Activated naive CD8-positive, alpha-beta T cell treated with anti-CD3 and anti-CD28 coated beads, Interleukin-2, amount 10 ng/mL, durations not matched to agents 7 days and 5 days (primary cell): ENCODE data around the gene GRIK3. TPM values are rescaled to one million over a fixed set of nuclear protein-coding genes. Genes with fewer than 3 reads are reported as not detected.

ENCODE experiments used
- ATAC-seq: fragments of 150-1000 bp; cut with Tn5 transposase; one replicate; pipeline ENCODE4 v1.10.0; 2021; ENCODE audit warnings: low read depth, moderate library complexity
- POLR2A ChIA-PET: fragments of 350-600 bp; sonication (Branson Sonifier 250); formaldehyde crosslinking; loops from one replicate; lab custom pipeline; 2021; ENCODE audit warnings: antibody characterized with exemption; lab: Charles Lee
- DNase-seq: peaks from one replicate; pipeline ENCODE4 v3.0.0; 2021
- H3K27ac Mint-ChIP-seq: one replicate; pipeline ENCODE4 v1.8.0; 2022; ENCODE audit warnings: mild to moderate bottlenecking, mixed read lengths
- H3K27me3 Mint-ChIP-seq: one replicate; pipeline ENCODE4 v1.8.0; 2022; ENCODE audit warnings: mild to moderate bottlenecking, moderate library complexity, mixed read lengths
- H3K36me3 Mint-ChIP-seq: one replicate; pipeline ENCODE4 v1.8.0; 2021; ENCODE audit warnings: mild to moderate bottlenecking, mixed read lengths
- H3K4me1 Mint-ChIP-seq: one replicate; pipeline ENCODE4 v1.8.0; 2021; ENCODE audit warnings: mixed read lengths
- H3K4me3 Mint-ChIP-seq: one replicate; pipeline ENCODE4 v1.8.0; 2022; ENCODE audit warnings: mild to moderate bottlenecking, moderate library complexity, mixed read lengths
- H3K9me3 Mint-ChIP-seq: one replicate; pipeline ENCODE4 v1.8.0; 2021; ENCODE audit warnings: mixed read lengths
- total RNA-seq, 2 experiments: library from RNA; stranded (reverse); gene quantifications; one replicate each; pipeline ENCODE4 v1.2.3, GENCODE V29; 2021

The GRIK3 gene
- total RNA-seq, 2 experiments from 2014 or later, result not detected

DNA sequence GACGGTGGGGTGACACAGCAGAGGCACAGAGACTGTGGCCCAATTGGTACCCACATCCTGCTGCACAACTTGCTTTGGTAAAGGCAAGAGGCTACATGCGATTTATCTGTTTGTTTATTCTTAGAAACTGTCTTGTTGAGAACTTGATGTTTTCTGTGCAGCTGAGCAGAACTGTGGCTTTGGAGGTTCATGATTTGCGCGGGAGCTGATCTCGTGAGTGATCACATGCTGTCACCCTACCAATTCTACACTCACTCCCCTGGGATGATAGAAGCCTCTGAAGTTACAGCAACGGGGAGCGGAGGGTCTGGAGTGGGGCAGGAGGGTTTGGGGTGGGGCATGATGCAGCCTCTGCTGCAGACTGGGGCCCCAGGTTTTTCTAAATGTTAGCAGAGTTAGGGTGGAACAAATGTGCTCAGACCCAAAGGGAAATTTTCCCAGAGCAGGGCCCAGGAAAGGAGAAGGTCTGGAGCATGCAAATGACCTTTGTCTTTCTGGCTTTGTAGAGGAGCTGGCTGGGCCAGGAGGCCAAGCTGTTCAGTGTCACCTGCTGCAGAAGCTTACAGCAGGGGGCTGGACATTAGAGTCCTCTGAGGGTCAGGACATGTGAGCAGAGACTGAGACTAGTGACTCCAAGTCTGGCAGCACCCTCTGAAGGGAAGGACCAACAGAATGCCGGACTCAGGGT, 83.6 kb downstream of the GRIK3 start:
- Mint-ChIP-seq H3K4me1 (no peaks in the 10 kb centered on the region), H3K4me3 (no peak overlapping the region), H3K9me3 (no peaks in the 10 kb centered on the region), H3K36me3 (no peaks in the 10 kb centered on the region), H3K27ac (no peak overlapping the region), H3K27me3 (no peaks in the 10 kb centered on the region)
- POLR2A ChIA-PET, result no interaction called here
- no peak for DNase-seq
- ATAC-seq, result no peak

DNA sequence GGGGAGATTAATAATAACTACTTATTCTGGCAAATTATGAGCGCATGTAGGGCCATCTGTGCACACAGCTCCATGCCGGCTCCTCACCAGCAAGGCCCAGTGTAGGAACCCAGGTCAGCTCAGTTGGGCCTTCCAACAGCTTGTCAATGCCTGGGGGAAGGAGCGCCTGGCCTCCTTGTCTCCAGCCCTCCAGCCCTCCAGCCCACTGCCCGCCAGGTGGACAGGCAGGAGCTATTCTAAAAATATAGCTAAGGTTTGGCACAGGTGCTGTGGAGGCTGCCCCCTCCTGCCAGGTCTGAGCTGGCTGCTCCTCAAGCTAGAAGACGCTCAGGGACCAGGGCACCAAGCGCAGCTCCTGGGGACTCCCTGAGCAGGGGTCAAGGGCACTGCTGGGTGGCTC, 85.7 kb downstream of the GRIK3 start:
- ATAC-seq (no peak), DNase-seq (no peak)
- no peaks in the 10 kb centered on the region for H3K4me1 Mint-ChIP-seq
- H3K36me3 Mint-ChIP-seq, result no peaks in the 10 kb centered on the region
- peaks cover 2% of the 10 kb centered on the region for H3K27me3 Mint-ChIP-seq
- H3K27ac Mint-ChIP-seq, result no peak overlapping the region
- POLR2A ChIA-PET, result no interaction called here
- no peaks in the 10 kb centered on the region for H3K9me3 Mint-ChIP-seq
- H3K4me3 Mint-ChIP-seq, result no peak overlapping the region

DNA sequence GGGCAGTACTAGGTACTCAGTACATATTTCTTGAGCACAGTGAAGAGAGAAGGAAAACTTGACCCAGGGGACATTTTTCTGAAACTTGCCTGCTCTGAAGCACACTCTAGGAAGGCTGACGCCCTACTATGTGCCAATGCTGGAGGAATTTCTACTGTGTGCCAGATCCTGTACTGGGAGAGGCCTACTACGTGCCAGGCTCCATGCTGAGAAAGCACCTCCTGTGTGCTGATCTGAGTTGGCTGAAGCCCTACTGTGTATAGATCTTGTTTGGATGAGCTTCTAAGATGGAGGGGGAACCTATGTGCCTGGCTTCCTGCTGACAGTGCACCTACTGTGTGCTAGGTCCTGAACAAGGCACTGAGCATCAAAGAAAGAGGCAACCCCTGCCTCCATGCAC, 86.2 kb downstream of the GRIK3 start:
- POLR2A ChIA-PET, result no interaction called here
- no peaks in the 10 kb centered on the region for H3K4me1 Mint-ChIP-seq
- H3K36me3 Mint-ChIP-seq, result no peaks in the 10 kb centered on the region
- H3K9me3 Mint-ChIP-seq, result no peaks in the 10 kb centered on the region
- no peak overlapping the region for H3K27ac Mint-ChIP-seq
- no peak for ATAC-seq
- no peak overlapping the region for H3K4me3 Mint-ChIP-seq
- no peak for DNase-seq
- peaks cover 2% of the 10 kb centered on the region for H3K27me3 Mint-ChIP-seq

DNA sequence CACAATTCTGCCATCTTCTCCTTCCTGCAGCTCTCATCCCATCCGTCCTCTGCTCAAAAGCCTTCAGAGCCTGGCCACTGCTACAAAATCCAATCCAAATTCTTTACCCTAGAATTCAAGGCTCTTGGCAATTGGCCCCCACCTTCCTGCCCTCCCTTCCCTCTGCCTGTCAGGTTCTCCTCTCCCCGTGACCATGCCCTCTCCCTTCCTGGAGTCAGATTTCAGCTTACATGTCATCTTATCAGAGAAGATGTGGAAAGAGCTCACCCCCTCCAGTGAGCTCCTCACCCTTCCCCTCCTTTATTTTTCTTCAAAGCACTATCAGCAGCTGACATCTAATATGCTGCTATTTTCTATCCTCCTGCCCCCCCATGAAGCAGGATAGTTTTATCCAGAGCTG, 86.9 kb downstream of the GRIK3 start:
- ATAC-seq (no peak), DNase-seq (no peak)
- POLR2A ChIA-PET, result no interaction called here
- H3K9me3 Mint-ChIP-seq, result no peaks in the 10 kb centered on the region
- H3K4me1 Mint-ChIP-seq, result no peaks in the 10 kb centered on the region
- H3K4me3 Mint-ChIP-seq, result no peak overlapping the region
- H3K36me3 Mint-ChIP-seq, result no peaks in the 10 kb centered on the region
- H3K27me3 Mint-ChIP-seq, result peaks cover 2% of the 10 kb centered on the region
- H3K27ac Mint-ChIP-seq, result no peak overlapping the region

DNA sequence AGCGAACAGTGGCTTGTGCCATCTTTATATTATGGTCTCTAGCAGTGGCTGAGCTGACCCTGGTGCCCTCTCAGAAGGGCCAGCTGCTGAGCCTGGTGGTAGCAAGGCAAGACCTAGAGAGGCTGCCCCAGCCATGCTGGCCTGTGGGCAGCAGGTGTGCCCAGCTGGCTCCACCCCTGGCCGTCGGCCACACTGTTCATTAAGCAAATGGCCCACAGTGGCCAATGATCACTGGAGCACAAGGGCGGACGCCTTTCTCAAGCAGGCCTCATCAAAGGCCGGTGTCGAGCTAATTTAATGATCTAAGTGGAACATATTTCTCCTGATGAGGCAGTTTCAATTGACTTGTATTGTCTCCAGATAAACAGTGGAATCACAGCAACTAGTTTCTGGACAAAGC, 89.4 kb downstream of the GRIK3 start:
- H3K27me3 Mint-ChIP-seq, result peaks cover 2% of the 10 kb centered on the region
- H3K4me3 Mint-ChIP-seq, result no peak overlapping the region
- H3K36me3 Mint-ChIP-seq, result no peaks in the 10 kb centered on the region
- POLR2A ChIA-PET, result no interaction called here
- DNase-seq (no peak), ATAC-seq (no peak)
- H3K9me3 Mint-ChIP-seq, result no peaks in the 10 kb centered on the region
- no peaks in the 10 kb centered on the region for H3K4me1 Mint-ChIP-seq
- no peak overlapping the region for H3K27ac Mint-ChIP-seq

DNA sequence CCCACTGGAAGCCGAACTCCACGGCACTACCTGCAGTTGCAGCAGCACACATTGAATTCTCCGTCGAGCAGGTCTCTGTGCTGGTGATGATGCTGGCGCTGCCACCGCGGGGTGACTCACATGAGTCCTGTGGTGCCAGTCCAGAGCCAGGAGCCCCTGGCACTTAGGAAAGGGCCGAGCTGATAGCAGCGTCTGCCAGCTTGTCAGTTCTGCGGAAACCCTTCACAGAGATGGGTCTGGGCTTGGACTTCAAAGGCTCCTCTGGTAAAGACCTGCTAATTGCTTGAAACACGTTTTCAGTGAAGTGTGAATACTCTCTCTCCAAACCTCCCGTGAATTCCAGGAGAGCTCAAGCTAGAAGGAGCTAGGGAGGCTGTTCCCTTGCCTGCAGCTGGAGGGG, 92.2 kb downstream of the GRIK3 start:
- ATAC-seq, result no peak
- no peak overlapping the region for H3K4me3 Mint-ChIP-seq
- H3K4me1 Mint-ChIP-seq, result no peaks in the 10 kb centered on the region
- H3K27me3 Mint-ChIP-seq, result peaks cover 2% of the 10 kb centered on the region
- H3K36me3 Mint-ChIP-seq, result no peaks in the 10 kb centered on the region
- POLR2A ChIA-PET, result no interaction called here
- H3K9me3 Mint-ChIP-seq, result no peaks in the 10 kb centered on the region
- no peak overlapping the region for H3K27ac Mint-ChIP-seq
- DNase-seq, result no peak

DNA sequence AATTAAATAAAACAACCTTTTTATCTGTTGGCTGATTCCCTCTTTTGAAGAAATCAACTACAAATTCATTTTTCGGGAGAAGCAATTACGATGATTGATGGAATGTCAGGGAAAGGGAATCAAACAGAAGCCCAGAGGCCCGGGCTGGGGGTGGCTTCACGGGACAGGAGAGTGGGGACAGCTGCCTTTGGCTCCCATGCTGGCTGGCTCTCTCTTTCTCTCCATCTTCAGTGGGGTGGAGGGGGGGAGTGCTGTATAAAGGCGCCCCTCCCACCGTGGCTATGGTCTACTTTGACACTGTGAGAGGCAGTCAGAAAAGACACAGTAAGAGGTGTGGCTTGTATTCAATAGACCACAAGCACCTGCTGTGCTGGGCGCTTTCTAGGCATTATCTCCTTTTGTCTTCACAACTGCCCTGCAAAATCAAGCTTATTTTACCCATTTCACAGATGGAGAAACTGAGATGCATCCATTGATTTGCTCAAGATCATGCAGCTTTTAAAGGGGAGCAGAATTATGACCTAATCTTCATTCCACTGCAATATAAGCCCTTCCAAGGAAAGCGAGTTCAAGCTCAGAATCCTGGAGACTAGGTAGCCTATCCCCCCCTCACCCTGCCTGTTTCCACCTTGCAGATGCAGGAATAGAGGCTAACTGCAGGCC, 92.9 kb downstream of the GRIK3 start:
- Mint-ChIP-seq H3K4me1 (no peaks in the 10 kb centered on the region), H3K27ac (no peak overlapping the region), H3K9me3 (no peaks in the 10 kb centered on the region), H3K36me3 (no peaks in the 10 kb centered on the region), H3K27me3 (peaks cover 2% of the 10 kb centered on the region), H3K4me3 (no peak overlapping the region)
- POLR2A ChIA-PET, result no interaction called here
- DNase-seq, result no peak
- no peak for ATAC-seq

DNA sequence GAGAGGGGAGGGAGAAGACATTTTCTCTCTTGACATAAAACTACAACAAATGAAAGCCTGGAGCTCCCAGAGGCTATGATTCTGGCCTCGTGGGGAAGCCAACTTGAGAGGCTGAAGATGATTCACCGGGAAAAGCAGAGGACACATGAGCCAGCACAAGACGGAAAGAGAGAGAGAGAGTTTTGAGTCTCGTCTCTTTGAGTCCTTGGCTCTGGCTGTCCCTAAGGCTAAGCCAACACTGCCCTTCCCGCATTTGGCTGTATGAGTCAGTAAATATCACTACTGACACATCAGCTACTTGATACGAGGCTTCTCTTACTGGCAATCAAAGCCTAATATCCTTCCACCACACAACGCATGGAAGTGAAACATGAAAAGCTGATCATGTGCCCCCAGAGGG, 95.5 kb downstream of the GRIK3 start:
- ATAC-seq (no peak), DNase-seq (no peak)
- POLR2A ChIA-PET, result no interaction called here
- no peak overlapping the region for H3K4me3 Mint-ChIP-seq
- no peaks in the 10 kb centered on the region for H3K36me3 Mint-ChIP-seq
- H3K4me1 Mint-ChIP-seq, result no peaks in the 10 kb centered on the region
- H3K27me3 Mint-ChIP-seq, result no peaks in the 10 kb centered on the region
- H3K27ac Mint-ChIP-seq, result no peak overlapping the region
- H3K9me3 Mint-ChIP-seq, result no peaks in the 10 kb centered on the region

DNA sequence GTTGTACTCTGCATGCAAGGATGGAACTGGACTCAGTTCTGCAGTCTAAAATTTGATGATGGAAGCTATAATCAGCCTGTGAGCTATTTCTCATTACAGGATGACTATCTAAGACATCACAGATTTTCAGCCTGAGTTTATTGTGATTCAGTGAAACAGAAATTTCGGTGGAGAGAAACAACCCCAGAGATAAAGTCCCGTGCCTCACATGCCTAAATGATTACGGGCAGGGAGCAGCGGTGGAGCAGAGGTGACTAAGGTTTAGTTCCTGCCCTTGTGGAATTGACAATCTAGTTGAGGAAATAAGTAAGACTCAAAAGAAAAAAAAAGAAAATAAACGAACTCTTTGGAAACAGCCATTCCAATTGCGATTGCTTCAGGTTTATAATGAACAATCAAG, 96.9 kb downstream of the GRIK3 start:
- Mint-ChIP-seq H3K4me1 (no peaks in the 10 kb centered on the region), H3K27me3 (no peaks in the 10 kb centered on the region), H3K4me3 (no peak overlapping the region), H3K36me3 (no peaks in the 10 kb centered on the region), H3K9me3 (no peaks in the 10 kb centered on the region), H3K27ac (no peak overlapping the region)
- ATAC-seq, result no peak
- POLR2A ChIA-PET, result no interaction called here
- no peak for DNase-seq

DNA sequence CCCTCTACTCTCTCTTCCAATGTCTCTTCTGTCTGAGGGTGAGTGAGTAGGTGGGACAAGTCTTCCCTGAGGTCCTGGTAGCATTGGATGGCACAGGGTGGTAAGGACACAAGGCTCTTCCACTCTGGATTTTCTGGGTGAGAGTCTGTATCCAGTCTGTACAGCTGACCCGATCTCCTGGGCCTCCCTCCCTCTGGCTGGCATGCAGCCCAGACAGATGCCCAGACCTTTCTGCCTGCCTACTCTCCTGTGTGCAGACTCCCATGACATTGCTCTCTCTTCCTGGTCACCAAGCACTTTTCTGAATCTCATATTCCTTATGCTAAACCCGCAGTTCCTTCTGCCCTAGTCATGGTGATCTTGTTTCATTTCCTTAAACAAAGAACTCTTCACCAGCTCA, 100.3 kb downstream of the GRIK3 start:
- no peaks in the 10 kb centered on the region for H3K36me3 Mint-ChIP-seq
- H3K4me3 Mint-ChIP-seq, result no peak overlapping the region
- no peaks in the 10 kb centered on the region for H3K9me3 Mint-ChIP-seq
- POLR2A ChIA-PET, result no interaction called here
- no peak overlapping the region for H3K27ac Mint-ChIP-seq
- no peaks in the 10 kb centered on the region for H3K4me1 Mint-ChIP-seq
- no peaks in the 10 kb centered on the region for H3K27me3 Mint-ChIP-seq
- DNase-seq (no peak), ATAC-seq (no peak)

DNA sequence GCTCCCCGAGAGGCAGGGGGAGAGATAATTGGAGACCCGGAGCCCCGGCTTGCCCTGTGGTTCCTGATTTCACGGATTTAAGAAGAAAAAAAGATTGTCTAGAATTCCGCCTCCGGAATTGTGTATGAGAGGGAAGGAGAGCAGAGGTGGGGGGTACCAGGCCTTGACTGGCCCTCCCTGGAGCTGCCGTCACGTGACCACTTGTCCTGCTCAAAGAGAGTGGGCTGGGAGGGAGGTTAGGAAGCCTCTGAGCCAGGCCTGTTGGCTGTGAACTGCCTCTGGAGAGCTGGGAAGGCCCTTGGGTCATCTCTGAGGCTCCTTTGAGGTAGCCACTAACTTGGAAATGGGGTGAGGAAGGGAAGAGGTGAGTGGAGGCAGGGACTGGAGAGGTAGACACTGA, 106.5 kb downstream of the GRIK3 start:
- ATAC-seq, result no peak
- Mint-ChIP-seq H3K4me1 (no peaks in the 10 kb centered on the region), H3K27me3 (no peaks in the 10 kb centered on the region), H3K9me3 (no peaks in the 10 kb centered on the region), H3K27ac (no peak overlapping the region), H3K36me3 (no peaks in the 10 kb centered on the region), H3K4me3 (no peak overlapping the region)
- DNase-seq, result no peak
- POLR2A ChIA-PET, result no interaction called here

DNA sequence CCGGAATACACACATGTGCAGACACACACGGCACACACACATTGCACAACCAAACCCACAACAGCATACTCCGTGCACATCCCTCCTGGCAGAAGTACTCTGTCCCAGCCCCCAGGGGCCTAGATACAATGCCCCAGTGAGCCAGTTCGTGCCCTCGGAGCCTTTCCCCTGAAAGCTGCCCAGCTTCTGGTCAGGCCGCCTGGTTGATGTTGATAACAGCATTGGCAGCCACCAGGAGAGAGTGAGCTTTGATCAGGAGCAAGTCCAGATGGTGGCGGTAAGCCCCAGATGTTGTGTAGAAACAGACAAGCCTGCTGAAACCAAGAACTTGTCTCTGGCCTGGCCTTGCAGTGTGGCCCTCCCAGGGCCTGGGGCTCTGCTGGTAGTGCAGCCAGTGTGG, 109.1 kb downstream of the GRIK3 start:
- Mint-ChIP-seq H3K27me3 (no peaks in the 10 kb centered on the region), H3K27ac (no peak overlapping the region), H3K36me3 (no peaks in the 10 kb centered on the region), H3K9me3 (no peaks in the 10 kb centered on the region), H3K4me3 (no peak overlapping the region), H3K4me1 (no peaks in the 10 kb centered on the region)
- ATAC-seq (no peak), DNase-seq (no peak)
- POLR2A ChIA-PET, result no interaction called here

DNA sequence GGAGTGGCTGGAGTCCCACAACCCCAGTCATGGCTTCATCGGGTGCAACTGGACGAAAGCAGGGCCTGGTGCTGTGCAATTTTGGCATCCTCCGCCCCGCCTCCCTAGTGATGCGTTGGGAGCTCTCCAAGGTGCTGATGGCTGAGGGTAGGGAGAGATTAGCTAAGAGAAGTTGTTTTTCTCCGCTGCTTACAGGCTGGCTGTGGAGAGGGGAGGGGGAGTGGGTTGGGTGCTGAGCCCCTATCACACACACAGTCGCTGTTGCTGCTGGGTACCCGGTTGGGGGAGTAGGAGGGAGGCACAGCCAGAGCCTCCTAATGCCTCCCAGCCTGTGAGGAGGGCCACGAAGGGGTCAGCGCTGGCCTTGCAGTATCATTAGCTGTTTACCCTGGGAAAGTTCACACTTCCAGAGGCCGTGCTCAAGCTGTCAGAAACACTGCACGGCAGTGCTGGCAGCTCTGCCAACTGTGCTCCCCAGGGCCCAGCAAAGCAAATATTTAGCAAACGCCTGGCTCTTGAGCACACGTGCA, 110.0 kb downstream of the GRIK3 start:
- DNase-seq, result peak; percentile 64
- H3K27me3 Mint-ChIP-seq, result no peaks in the 10 kb centered on the region
- no peak for ATAC-seq
- no peaks in the 10 kb centered on the region for H3K4me1 Mint-ChIP-seq
- no peaks in the 10 kb centered on the region for H3K36me3 Mint-ChIP-seq
- no peak overlapping the region for H3K4me3 Mint-ChIP-seq
- POLR2A ChIA-PET, result no interaction called here
- H3K9me3 Mint-ChIP-seq, result no peaks in the 10 kb centered on the region
- no peak overlapping the region for H3K27ac Mint-ChIP-seq
